G401.6 (cell line): ENCODE results near the gene BRAT1.
"Not testable (repeated sequence)": the region's sequence is repeated elsewhere in the genome, so short reads cannot be mapped to it uniquely, and the experiment has no call there.

Experiments used
- FAIRE-seq: peaks from 2 replicates; lab custom pipeline; 2012; peaks lifted over from hg19 to GRCh38; lab: Jason Lieb, UNC

Gene BRAT1

GRCh38 chr7:2555121-2556052 lies at the start of gene BRAT1:
Gene BRAT1, minus strand, starts transcription at chr7:2555524. Its CDS starts 1,093 bp downstream, at chr7:2554431.
- FAIRE-seq: peak; percentile 96

DNA sequence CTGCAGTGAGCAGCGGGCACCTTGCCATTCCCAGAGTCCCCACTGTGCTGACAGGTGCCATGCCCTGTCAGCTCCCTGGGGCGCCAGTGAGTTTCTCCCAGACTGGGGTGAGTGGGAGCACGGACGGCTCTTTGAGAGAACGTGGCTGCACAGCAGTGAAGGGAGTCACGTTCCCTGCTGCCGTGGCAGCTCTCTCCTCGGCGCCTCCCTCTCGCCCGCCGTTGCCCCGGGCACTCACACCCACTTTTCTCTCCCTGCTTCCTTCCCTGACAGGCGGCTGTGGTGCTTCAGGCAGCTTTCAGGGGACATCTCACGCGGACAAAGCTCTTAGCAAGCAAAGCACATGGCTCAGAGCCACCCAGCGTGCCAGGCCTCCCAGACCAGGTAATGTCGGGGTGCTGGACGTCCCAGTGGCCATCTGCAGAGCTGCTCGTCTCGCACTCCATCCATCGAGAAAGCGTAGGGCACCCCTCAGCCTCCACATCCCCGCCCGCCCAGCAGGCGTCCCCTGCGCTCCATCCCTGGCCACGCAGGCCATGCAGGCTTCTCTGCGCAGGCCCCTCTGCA lies 49.4 kb upstream of the BRAT1 start:
- FAIRE-seq: no peak

DNA sequence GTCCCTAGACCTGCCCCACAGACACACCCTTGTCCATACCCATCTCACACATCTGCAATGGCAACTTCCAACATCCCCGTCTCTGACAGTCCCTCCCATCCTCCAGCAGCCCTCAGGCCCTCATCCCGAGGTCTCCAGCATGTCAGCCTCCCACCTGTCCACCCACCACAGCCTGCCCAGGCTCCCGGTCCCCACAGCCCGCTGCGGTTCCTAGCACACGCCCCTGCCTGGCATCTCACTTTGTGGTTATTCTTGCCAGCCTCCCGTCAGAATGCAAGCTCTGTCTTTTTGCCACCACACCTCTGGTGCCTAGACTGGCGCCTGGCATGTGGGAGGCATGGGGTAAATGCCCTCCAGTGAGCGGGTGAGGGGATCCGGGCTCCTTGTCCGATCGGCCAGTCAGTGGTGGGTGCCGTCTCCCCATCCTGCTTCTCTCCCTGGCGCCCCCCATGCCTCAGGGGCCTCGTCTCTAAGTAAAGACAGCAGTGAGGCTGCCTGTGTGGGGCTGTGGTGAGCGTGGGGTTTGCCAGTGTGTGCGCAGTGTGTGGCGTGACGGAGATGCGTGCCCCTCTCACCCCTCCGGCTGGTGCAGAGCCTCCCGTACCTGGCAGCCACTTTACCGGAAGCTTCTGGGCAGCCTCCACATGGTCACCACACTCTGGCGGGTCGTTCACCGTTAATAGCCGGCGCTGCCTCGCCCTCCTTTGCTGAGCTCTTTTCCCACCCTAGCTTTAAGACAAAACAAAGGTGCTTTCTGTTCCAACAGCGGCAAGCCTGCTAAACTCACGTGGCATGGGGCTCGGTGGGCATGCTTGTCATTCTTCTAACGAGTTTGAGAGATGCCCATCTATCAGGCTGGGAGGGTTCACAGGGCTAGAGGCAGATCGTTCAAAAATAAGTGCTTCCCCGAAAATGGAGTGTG lies 48.0 kb upstream of the BRAT1 start:
- no peak for FAIRE-seq

DNA sequence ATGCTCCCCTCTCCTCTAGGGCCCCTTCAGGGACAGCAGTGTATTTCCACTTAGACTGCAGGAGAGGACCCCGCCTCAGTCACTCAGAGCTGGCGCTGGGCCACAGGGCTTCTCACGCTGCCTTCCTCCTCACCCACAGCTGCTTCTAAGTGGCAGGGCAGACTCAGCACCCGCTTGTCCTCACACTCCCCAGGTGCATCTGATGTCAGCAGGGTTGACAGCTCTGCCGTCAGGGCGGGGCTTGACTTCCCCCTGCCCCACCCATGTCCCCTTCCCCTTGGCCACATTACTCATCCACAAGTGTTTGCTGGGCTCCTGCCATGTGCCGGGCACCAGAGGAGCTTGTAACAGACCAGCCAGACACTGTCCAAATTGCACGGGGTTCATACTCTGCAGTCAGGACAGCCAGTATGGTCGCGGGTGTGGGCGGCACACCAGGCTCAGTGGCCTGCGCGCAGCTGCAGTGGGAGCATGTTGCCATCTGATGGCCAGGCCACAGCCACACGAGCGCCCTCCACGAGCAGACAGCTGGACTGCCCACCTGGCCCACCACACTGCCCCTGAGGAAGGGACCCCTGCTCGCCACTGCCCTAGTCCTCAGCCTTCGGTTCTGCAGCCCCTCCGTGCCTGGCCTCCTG lies 47.2 kb upstream of the BRAT1 start:
- FAIRE-seq: no peak

DNA sequence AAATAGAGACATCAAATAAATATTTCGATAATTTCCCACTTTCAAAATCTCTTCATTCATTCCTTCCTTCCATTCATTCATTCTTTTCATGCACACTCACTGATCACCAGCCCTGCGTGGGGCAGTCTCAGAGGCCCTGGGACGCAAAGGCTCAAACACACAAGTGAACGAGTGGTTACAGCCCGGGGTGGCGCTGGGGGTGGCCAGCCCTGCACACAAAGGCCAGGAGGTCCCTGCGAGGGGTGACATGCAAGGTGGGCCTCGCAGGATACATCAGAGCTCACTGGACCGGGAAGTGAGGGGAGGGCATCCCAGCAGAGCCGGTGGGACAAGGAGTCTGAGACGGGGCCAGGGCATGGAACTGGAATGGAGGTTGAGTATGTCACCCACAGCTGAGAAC lies 46.6 kb upstream of the BRAT1 start:
- FAIRE-seq: no peak

DNA sequence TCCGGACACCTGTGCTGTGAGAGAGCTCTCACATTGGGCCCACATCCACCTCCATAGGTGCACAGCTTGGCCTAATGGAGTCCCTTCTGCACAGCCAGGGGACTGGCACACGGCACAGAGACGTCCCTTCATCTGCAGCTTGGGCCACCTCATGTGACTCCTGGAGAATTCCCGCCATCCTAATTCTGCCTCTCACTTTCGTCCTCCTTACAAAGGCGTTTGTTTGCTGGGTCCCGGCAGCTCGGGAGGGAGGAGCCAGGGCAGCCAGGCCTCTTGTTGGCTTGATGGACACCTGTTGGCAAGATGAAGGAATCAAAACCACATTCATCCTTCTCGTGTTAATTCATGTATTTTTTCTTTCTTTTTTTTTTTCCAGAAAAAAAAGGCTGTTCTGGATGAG lies 45.7 kb upstream of the BRAT1 start:
- FAIRE-seq: no peak

- no peak for FAIRE-seq
Measured at GRCh38 chr7:2598154-2598823, 43.0 kb upstream of the BRAT1 start.

- FAIRE-seq: no peak
Measured at GRCh38 chr7:2597273-2597640, 41.9 kb upstream of the BRAT1 start.

GRCh38 chr7:2596464-2597272 lies 41.3 kb upstream of the BRAT1 start:
- no peak for FAIRE-seq

- FAIRE-seq: no peak
Measured at GRCh38 chr7:2595258-2595860, 40.0 kb upstream of the BRAT1 start.

GRCh38 chr7:2594599-2594998 lies 39.3 kb upstream of the BRAT1 start:
- FAIRE-seq: no peak

DNA sequence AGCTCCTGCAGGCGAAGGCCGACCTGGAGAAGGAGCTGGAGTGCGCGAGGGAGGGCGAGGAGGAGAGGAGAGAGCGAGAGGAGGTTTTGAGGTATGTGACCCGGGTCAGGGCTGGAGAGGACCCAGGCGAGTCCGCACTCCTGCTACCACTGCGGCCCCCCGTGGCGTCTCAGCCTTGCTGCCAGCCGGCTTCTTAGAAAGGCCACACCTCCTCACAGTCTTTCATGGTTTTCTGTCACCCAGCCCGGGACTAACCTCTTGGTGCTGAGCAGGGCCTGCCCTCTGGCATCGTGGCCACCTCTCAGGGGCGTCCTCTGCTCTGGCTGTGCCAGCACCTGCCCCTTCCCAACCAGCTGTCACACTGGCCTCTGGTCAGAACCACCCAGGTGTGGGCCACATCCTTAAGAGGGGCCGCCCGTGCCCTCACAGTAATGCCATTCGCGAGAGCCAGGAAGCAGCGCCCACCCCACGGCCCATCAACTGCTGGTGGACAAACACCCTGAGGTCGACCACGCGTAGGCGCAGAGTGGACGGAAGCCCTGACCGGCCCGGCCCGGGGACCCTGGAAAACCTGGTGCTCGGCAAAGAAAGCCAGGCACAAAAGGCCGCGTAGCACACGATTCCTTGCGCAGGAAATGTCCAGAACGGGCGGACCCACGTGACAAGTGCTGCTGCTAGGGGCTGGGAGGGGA lies 37.9 kb upstream of the BRAT1 start:
- FAIRE-seq: no peak

DNA sequence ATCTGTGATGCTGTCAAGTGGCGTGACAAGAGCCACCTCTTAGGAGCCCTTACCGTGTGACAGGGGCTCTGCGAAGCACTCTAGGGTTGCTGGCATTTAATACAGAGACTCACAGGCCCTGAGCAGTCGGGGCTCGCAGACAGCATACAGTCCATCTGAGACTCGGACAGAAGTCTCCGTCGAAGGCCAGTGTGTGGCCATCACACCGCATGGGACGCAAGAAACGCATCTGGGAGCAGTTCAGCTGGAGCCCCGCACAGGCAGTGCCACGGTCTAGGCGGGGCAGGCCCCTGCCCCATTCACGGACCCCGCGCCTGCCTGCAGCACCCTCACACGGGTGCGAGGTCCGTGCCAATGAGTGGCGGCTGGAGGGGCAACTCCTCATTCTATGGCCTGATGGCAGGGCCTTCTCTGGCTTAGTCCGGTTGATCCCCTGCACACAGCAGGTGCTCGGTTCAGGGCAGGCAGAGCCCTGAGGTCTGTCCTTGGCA lies 37.1 kb upstream of the BRAT1 start:
- FAIRE-seq: no peak

- FAIRE-seq: not testable (repeated sequence)
Measured at GRCh38 chr7:2589941-2590340, 34.6 kb upstream of the BRAT1 start.

GRCh38 chr7:2589341-2589740 lies 34.0 kb upstream of the BRAT1 start:
- FAIRE-seq: no peak

DNA sequence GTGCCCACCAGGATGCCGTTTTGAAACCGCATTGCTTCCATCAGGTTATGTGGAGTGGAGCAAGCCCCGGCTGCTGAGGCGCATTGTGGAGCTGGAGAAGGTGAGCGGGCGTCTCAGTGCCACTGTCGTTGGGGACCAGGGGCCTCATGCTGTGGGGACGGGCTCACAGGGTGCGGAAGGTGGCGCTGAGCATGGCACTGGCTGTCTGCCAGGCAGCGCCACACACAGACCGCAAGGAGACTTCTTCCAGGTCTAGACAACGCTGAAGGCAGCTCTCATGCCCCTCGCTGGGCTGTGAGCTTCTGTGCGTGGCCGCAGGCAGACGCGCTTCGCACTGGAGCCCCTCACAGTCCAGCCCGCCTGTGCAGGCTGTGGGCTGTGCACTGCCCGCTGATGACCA lies 32.5 kb upstream of the BRAT1 start:
- no peak for FAIRE-seq

DNA sequence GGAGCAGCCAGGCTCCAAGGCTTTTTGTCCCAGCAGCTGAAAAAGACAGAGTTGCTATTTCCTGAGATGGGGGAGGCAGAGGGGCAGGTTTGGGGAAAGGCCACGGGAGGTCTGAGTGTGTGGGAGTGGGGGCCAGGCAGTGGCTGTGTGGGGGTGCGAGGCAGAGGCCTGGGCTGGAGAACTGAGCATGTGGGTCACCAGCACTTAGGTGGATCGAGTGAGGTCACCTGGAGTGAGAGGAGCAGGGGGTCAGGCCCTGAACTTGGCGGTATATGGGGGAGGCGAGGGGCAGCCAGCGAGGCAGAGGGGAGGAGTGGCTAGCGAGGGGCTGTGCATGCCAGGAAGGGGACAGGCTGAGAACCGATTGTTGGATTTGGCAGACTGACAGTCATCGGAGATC lies 31.8 kb upstream of the BRAT1 start:
- FAIRE-seq: no peak

GRCh38 chr7:2586326-2587020 lies 31.1 kb upstream of the BRAT1 start:
- no peak for FAIRE-seq

DNA sequence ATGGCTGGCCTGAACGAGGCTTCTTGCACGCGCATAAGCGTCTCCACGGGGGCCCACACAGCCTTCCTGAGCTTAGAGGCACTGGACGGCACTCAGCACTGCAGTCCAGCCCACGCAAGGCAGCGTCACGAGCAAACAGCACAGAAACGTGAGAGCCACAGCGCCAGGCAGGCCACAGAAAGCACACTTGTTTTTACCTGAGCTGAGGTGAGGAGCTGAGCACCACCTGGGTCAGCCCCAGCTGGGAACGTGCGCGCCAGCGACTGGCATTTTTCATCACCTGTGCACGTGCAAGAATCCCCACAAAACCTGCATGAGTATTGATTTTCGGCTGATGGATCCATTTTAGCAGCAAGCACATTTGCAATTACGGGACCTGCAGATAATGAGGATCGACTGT lies 30.1 kb upstream of the BRAT1 start:
- no peak for FAIRE-seq
